Stimulated activated naive CD4-positive, alpha-beta T cell (primary cell): Measurements from ENCODE around the gene SERINC1.

ENCODE experiments used
- DNase-seq, 6 experiments: peaks; one replicate each; lab custom pipeline; 2025; lab: John Stamatoyannopoulos, UW

SERINC1 gene

DNA sequence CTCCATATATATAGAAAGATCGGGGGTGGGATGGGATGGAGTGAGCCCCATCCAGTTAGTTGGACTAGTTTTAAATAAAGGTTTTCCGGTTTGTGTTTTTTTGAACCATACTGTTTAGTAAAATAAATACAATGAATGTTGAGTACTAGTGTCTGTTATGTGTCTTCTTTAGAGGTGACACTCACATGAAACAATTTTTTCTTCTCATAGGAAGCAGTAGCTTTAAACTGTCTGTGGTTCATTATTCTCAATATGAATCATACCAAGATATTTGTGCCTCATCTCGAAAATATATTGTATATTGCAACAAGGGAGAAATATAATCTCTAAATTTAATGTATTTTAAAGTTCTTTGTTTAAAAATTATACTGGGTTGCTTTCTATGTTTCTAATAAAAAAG, 38.8 kb downstream of the SERINC1 start:
- DNase-seq: no peak

DNA sequence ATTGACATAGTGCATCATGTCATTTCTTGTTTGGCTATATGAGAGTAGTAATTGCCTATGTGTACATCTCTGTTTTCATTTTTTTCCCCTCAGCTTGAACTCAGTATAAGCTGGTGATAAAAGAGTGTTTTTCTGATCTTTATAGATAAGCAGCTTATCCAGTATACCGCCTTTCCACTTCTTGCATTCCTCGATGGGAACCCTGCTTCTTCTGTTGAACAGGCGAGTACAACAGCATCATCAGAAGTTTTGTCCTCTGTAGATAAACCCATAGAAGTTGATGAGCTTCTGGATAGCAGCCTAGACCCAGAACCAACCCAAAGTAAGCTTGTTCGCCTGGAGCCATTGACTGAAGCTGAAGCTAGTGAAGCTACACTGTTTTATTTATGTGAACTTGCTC, 39.8 kb downstream of the SERINC1 start:
- no peak for DNase-seq

DNA sequence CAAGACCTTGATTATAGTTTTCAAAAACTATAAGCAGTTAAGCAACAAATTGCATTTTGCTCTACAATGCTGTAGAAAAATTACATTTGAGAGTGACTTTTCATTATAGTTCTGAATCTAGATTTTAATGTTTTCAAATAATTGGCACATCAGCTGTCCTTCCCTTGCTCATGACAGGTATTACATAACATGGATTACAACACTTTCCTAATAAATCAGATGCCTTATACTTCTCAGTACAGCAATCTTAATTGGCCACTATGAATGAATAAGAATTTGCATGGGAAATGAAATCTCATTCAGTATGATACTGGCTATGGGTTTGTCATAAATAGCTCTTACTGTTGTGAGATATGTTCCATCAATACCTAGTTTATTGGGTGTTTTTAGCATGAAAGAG, 42.3 kb downstream of the SERINC1 start:
- no peak for DNase-seq

GRCh38 chr6:122428781-122429180, 42.8 kb downstream of the SERINC1 start:
- no peak for DNase-seq

DNA sequence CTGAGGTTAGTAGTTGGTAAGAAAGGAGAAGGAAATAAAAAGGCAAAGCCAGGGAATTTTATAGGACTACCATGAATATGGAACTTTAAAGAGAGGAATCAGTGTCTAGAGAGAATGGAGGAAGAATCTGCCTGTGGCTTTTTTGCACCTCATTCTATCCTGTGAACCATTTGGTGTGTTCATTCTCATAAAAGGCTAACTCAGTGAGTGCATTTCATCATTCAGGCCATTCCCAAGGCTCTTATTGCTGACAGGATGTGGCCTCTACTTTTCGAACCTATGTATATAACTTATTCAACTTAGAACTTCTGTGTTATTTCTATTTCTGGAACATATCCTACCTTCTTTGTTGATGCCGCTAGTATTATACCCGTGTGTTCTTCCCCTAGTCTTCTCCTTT, 45.0 kb downstream of the SERINC1 start:
- no peak for DNase-seq

- DNase-seq: no peak
These were observed 47.9 kb downstream of the SERINC1 start for GRCh38 chr6:122423734-122424133.

- DNase-seq: no peak
These were observed 48.9 kb downstream of the SERINC1 start for GRCh38 chr6:122422614-122423267.

GRCh38 chr6:122422003-122422402, 49.6 kb downstream of the SERINC1 start:
- DNase-seq: no peak

- DNase-seq: no peak
These were observed 54.8 kb downstream of the SERINC1 start for GRCh38 chr6:122416825-122417224.

DNA sequence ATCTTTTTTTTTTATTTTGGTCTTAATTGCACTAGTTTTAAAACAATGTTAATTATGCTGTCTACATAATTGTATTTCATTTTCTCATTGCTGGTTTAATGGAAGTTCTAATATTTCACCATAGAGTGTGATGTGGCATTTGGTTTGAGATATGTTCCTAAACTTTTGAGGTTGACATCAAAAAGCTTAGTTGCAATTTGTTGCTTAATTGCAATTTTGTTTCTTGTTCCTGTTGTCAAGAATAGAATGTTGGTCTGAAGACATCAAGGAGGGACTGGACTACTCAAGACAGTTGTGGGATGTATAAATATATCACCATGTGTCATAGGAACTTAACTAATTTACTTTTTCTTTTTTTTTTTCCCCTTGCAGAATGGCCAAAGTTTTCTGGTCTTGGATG, 59.6 kb downstream of the SERINC1 start:
- no peak for DNase-seq

- peak in 3 of 6 experiments; percentile 65 to 71 (median 69) for DNase-seq
These were observed 62.7 kb downstream of the SERINC1 start for GRCh38 chr6:122408702-122409458.

DNA sequence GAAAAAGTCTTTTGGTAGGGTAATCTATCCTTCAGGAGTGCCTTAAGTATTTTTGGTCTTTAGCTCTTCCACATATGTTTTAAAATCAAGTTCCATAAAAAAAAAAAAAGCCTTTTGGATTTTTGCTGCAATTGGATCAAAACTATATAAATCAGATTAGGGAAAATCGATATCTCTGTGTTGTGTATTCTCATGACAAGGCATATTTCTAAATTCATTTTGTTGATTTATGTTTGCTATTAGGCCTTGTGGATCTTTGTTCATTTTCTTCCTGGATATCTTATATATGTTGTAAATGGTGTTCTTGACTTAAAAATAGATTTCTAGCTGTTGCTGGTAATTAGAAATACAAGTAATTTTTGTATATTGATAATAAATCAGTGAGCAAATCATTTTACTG, 63.4 kb downstream of the SERINC1 start:
- no peak for DNase-seq

DNA sequence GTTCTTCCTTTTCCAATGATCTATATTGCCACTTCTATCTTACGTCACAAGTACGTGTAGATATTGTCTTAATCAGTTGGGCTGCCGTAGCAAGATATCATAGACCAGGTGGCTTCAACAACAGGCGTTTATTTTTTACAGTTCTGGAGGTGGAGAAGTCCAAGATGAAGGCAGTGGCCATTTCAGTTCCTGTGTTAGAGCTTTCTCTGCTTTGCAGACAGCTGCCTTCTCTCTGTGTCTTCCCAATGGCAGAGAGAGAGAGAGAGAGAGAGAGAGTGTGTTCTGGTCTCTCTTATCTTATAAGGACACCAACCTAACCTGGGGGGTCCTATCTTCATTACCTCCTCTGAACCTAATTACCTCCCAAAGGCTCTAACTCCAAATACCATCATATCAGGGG, 63.9 kb downstream of the SERINC1 start:
- DNase-seq: no peak

DNA sequence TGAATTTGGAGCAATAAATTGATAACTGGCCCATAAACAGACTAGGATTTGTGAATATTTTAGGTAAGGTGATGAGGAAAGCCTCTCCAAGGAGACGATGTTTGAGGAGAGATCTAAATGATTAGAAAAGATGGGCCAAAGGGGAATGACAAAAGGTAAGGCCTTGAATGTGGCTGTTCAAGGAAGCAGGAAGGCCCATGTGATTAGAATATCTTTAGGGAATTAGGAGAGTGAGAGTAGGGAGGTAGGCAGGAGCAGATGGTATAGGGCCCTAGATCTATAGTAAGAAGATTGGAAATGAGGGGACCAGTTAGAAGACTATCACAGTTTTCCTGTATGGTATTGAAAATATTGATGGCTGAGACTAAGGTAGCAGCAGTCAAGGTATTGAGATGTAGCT, 65.4 kb downstream of the SERINC1 start:
- DNase-seq: no peak

DNA sequence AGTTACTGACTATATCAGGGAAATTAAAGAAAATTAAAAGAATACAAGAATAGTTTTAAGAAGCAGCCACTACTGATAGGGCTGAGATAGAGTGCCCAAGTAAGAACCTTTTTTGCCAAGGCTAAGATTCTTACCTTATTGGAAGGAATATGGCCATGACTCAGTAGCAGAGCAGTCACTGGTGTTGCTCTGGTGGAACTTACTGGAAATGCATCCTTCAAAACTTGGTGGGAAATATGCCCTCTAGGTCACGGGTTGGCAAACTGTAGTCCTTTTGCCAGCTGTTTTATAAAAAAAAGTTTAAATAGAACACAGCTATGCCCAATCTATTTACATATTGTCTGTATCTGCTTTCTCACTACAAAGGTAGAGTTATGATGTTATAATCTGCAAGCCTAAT, 66.2 kb downstream of the SERINC1 start:
- no peak for DNase-seq

- DNase-seq: no peak
These were observed 67.2 kb downstream of the SERINC1 start for GRCh38 chr6:122404444-122404843.

DNA sequence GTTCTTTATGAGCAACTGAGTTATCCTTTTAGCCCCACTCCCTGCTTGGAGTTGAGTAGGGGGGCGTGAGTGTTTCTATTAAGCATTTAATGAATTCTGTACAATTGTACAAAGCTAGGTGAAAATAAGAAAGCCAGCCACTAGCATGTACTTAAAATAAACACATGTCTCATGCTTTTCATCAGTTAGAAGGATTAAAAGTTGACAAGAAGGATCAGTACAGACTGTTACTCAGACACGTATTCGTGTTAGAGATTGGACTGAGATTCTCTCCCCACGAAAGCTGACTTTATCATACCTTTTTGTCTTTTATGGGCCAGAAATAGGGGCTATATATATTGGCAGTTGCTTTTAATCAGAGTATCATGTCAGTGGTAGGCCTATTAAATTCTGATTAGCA, 70.5 kb downstream of the SERINC1 start:
- DNase-seq: no peak

DNA sequence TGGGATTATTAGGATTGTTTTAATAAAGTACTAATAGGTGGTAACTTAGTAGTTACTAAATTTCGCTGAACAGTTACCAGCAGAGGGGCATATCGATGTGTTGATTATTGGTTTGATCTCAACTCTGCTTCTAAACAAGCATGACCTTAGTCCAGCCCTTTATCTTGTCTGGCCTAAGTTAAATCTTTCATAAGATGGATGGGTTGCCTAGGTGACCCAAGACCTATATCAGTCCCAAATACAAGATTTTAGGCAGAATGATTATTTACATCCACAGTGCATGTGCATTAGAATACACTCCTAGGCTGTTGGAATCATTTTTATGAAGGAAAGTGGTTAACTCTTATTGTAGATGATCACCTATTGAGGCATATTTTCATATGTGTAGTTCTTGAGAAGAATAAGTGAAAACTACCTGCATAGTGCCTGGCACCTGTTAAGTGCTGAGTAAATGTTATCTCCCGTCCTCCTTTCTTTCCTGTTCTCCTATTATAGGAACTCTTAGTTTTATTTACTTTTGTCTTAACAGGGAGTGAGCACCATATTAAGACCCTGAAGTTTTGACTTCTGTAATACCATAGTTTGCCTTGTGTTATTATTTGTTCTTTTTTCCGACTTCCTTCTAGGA, 71.0 kb downstream of the SERINC1 start:
- DNase-seq: no peak

DNA sequence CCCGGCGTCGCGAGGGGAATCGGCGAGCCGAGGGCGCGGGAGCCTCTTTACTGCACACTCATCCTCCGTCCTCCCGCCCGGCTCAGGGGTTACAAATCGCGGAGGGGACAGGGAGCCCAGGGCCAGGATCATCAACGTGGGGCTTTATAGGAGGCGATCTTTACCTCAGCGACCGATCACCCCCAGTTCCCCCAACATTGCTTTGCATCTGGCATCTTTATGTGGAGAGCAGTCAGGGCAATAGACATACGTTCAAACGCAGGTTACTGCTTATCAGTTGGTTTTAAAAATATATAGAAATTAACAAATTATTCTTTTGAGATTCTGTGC, 71.5 kb downstream of the SERINC1 start:
- no peak for DNase-seq

- DNase-seq: peak; percentile 87 to 94 (median 92)
These were observed 72.1 kb downstream of the SERINC1 start, which contains the start of gene HSF2 for GRCh38 chr6:122399348-122400120. TSS of gene HSF2 (plus strand) at chr6:122399652. CDS start at chr6:122399738, 86 bp downstream.

DNA sequence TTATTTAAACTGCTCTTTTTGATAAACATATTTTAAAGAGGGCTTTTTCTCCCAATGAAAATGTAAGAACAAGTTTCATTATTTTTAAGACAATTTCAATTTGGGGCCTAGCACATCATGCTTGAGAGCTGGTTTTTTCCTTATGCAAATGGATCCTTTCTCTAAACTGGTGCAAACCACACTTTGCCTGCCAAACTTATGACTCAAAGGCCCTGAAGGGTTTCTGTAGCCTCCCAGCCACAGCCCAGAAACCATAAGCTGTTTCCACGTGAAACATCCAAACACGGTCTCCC, 72.6 kb downstream of the SERINC1 start:
- no peak for DNase-seq

- DNase-seq: no peak
These were observed 77.6 kb downstream of the SERINC1 start for GRCh38 chr6:122394016-122394415.
